BJ (cell line): ENCODE data around the gene SH3RF3. TPM values are rescaled to one million over a fixed set of nuclear protein-coding genes. Genes with fewer than 3 reads are reported as not detected.

Source experiments
- CTCF ChIA-PET: fragments of 350-600 bp; formaldehyde crosslinking; extraction: SDS; loops from one replicate; lab custom pipeline; 2021; ENCODE audit warnings: antibody characterized with exemption, inconsistent platforms; lab: Yijun Ruan, JAX
- POLR2A ChIA-PET: fragments of 300-600 bp; sonication (Branson Sonifier 250); formaldehyde crosslinking; extraction: SDS; loops from one replicate; lab custom pipeline; 2021; ENCODE audit warnings: antibody characterized with exemption; lab: Charles Lee
- DNase-seq: peaks from one replicate; pipeline ENCODE4 v3.0.0-alpha.2; 2011; ENCODE audit warnings: low read depth
- H3K27me3 ChIP-seq: 2 replicates; pipeline ENCODE4 v1.6.0; 2011; ENCODE audit warnings: low read length; ENCODE audit not compliant: control insufficient read depth, insufficient read depth
- H3K36me3 ChIP-seq: 2 replicates; pipeline ENCODE4 v1.5.1; 2011; ENCODE audit warnings: low read length; ENCODE audit not compliant: control insufficient read depth, insufficient read depth
- H3K4me3 ChIP-seq: 2 replicates; pipeline ENCODE4 v1.5.1; 2011; ENCODE audit warnings: low read depth, mild to moderate bottlenecking, control low read depth, low read length
- polyA plus RNA-seq: library from polyadenylated mRNA; depleted of rRNA; stranded (reverse); fragments of >200 nt; gene quantifications from 2 replicates; pipeline ENCODE4 v1.2.3, GENCODE V29; 2011
- TF ChIP-seq, protein P1 (sequence below): IDR thresholded peaks from 2 replicates; pipeline ENCODE4 v1.5.1; 2011; ENCODE audit warnings: low read depth, mild to moderate bottlenecking, control low read depth, inconsistent platforms, low read length, moderate library complexity; ENCODE audit not compliant: insufficient read depth

SH3RF3 gene
- polyA plus RNA-seq, 1 experiment: 3.6 TPM

DNA sequence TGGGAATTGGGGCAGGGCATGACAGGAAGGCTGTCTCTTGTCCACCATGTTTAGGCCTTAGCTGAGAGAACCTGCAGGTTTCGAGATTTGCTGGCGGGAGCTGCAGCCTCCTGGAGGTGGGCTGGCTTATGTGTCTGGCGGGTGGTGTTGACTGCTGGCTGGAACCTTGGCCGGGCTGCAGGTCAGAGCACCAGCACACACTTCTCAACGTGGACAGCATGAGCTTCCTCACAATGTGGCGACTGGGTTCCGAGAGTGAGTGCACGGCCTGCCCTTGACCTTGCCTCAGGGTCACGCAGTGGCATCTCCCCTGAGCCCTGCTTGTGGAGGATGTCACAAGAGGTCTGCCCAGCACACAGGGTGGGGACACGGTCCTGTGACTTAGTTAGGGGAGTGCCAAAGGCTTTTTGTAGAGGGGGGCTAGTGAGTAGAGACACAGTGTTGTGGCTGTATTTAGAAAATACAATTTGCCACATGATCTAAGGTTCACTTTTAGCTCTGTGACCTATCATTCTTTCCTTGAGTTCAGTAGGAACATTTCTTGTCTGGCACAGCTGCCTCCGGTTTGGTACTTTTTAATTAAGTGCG, 350.0 kb downstream of the SH3RF3 start:
- H3K4me3 ChIP-seq: no peak overlapping the region
- H3K27me3 ChIP-seq: no peaks in the 10 kb centered on the region
- ChIA-PET CTCF (no interaction called here), POLR2A (interaction anchor here (0.6 kb wide), 1 partner anchor 190 kb away, joined by 5 read pairs; no protein-coding TSS in a partner anchor)
- TF ChIP-seq, protein P1, sequence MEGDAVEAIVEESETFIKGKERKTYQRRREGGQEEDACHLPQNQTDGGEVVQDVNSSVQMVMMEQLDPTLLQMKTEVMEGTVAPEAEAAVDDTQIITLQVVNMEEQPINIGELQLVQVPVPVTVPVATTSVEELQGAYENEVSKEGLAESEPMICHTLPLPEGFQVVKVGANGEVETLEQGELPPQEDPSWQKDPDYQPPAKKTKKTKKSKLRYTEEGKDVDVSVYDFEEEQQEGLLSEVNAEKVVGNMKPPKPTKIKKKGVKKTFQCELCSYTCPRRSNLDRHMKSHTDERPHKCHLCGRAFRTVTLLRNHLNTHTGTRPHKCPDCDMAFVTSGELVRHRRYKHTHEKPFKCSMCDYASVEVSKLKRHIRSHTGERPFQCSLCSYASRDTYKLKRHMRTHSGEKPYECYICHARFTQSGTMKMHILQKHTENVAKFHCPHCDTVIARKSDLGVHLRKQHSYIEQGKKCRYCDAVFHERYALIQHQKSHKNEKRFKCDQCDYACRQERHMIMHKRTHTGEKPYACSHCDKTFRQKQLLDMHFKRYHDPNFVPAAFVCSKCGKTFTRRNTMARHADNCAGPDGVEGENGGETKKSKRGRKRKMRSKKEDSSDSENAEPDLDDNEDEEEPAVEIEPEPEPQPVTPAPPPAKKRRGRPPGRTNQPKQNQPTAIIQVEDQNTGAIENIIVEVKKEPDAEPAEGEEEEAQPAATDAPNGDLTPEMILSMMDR: no peak
- DNase-seq: no peak
- no peaks in the 10 kb centered on the region; the same call in none of the 2 replicates for H3K36me3 ChIP-seq

DNA sequence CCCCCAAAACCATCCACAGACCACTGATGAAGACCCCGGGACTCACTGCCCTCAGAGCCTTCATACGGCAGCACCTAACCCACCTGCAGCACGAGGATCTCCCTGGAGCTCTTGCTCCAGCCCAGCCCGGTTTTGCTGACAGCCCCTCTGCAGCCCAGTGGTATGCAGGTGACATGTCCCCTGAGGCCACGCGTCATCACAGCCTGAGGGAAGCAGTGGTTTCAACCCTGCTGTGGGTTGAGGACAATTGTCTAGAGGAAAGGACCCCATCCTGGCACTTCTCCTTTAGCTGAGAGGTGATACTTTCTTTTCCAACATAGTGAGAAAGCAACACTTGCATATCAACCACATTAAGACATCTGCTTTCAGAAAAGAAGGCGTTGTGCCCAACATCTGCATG, 350.8 kb downstream of the SH3RF3 start:
- POLR2A ChIA-PET: no interaction called here
- CTCF ChIA-PET: no interaction called here
- TF ChIP-seq, protein P1: no peak
- Histone ChIP-seq H3K4me3 (no peak overlapping the region), H3K27me3 (no peaks in the 10 kb centered on the region), H3K36me3 (no peaks in the 10 kb centered on the region; the same call in none of the 2 replicates)
- DNase-seq: no peak

DNA sequence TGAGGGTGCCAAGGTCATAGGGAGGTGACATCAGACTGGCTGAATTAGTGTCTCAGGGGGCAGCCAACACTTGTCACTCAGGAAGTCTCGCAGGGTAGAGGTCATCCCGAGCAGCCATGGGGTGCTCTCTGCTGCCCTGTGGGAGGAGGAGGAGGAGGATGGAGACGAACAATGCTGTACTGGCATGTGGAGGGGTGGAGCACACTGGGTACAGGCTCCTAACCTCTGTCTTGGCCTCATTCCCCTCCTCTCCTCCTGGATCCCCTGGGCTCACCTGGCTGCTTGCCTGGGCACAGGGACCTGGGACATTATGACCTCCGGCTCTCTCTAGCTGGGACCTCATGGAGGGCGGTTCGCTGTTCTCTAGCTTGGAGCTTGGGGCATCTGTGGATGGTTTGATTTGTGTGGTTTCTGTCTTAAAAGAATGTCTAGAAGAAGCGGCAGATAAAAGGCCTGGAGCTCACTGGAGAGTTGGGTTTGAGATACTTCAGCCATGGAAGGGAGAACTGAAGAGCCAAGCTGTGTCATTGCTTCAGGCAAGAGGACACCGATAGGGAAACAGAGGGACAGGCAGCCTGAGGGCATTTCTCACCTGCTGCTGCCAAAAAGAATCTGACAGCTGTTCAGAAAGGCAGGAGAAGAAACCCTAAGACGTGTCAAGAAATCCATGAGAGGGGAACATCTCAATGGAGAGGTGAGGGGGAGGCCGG, 351.6 kb downstream of the SH3RF3 start:
- TF ChIP-seq, protein P1: no peak
- Histone ChIP-seq H3K4me3 (no peak overlapping the region), H3K36me3 (no peaks in the 10 kb centered on the region; the same call in none of the 2 replicates), H3K27me3 (no peaks in the 10 kb centered on the region)
- ChIA-PET CTCF (interaction anchor here (1.0 to 1.8 kb wide), 3 partner anchors 10 to 30 kb away, joined by 3 to 4 read pairs (median 3); no protein-coding TSS in a partner anchor), POLR2A (no interaction called here)
- DNase-seq: no peak

DNA sequence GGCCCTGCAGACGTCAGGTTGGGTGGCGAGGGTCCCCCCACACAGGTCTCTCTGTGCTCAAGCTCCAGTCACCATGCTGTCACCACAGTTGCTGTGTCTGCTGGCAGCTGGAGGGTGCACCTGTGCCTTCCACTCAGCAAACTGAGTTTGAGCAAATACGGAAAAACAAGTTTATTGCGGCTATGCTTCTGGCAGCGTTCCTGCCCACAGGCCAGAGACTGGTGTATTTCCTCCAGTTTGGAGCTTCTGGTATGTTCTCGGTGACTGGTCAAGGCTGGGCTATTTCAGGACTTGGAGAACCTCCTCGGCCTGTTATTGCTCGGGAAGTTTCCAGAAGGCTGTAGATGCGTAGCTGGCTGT, 352.2 kb downstream of the SH3RF3 start:
- TF ChIP-seq, protein P1: no peak
- DNase-seq: no peak
- no peaks in the 10 kb centered on the region for H3K27me3 ChIP-seq
- no peaks in the 10 kb centered on the region; the same call in none of the 2 replicates for H3K36me3 ChIP-seq
- H3K4me3 ChIP-seq: no peak overlapping the region
- ChIA-PET POLR2A (no interaction called here), CTCF (interaction anchor here (1.0 to 1.8 kb wide), 3 partner anchors 10 to 29 kb away, joined by 3 to 4 read pairs (median 3); no protein-coding TSS in a partner anchor)

DNA sequence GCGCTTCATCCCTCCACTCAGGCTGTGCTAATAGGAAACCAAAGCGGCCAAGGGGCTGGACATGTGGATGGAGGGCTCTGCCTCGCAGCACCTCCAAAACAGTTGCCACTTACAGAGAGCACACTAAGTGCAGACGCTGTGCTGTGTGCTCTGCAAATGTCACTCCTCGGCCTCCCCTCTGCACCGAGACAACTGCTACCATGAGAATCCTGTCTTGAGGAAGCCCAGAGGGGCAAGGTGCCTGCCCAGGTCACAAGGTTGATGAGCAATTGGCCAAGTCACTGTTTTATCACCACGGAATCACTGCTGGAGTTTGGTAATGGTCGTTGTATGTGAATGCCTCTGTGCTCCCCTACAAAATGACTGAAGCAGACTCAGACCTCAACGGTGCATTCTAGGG, 352.6 kb downstream of the SH3RF3 start:
- TF ChIP-seq, protein P1: no peak
- no peak overlapping the region for H3K4me3 ChIP-seq
- ChIA-PET CTCF (interaction anchor here (1.0 to 1.8 kb wide), 3 partner anchors 11 to 29 kb away, joined by 3 to 4 read pairs (median 3); no protein-coding TSS in a partner anchor), POLR2A (no interaction called here)
- no peak for DNase-seq
- H3K36me3 ChIP-seq: no peaks in the 10 kb centered on the region; the same call in none of the 2 replicates
- no peaks in the 10 kb centered on the region for H3K27me3 ChIP-seq
